A673 (cell line): ENCODE results near the gene RHEX. TPM values are rescaled to one million over a fixed set of nuclear protein-coding genes. Genes with fewer than 3 reads are reported as not detected.

Experiments used
- BruUV-seq: library from RNA; stranded (reverse); fragments of 400-500 nt; replicated peaks from 2 replicates; lab custom pipeline; 2021; lab: Mats Ljungman, UMichigan
- CTCF ChIA-PET: fragments of 300-600 bp; sonication (Branson Sonifier 250); formaldehyde crosslinking; loops from one replicate; lab custom pipeline; 2022; ENCODE audit warnings: antibody characterized with exemption; lab: Charles Lee
- POLR2A ChIA-PET: fragments of 300-600 bp; sonication (Branson Sonifier 250); formaldehyde crosslinking; loops from one replicate; lab custom pipeline; 2022; ENCODE audit warnings: antibody characterized with exemption; ENCODE audit not compliant: low non-redundant PET; lab: Charles Lee
- DNase-seq: peaks from one replicate; pipeline ENCODE4 v3.0.0-alpha.2; 2015; ENCODE audit warnings: low spot score
- H3K27ac ChIP-seq: fragments of 200-600 bp; sonication (generic); 2 replicates; pipeline ENCODE4 v1.5.1; 2016; ENCODE audit warnings: mixed run types, low read depth, mild to moderate bottlenecking, mixed read lengths, antibody characterized with exemption, low read length; ENCODE audit not compliant: poor library complexity, severe bottlenecking
- H3K27me3 ChIP-seq: fragments of 200-600 bp; sonication (generic); replicated peaks from 2 replicates; pipeline ENCODE4 v1.6.1; 2017; ENCODE audit warnings: mixed run types, low read depth, mild to moderate bottlenecking, mixed read lengths, antibody characterized with exemption, low read length; ENCODE audit not compliant: insufficient read depth, poor library complexity
- H3K36me3 ChIP-seq: fragments of 200-600 bp; sonication (generic); 2 replicates; pipeline ENCODE4 v1.6.1; 2016; ENCODE audit warnings: mixed run types, mild to moderate bottlenecking, mixed read lengths, antibody characterized with exemption, low read length; ENCODE audit not compliant: insufficient read depth, poor library complexity, severe bottlenecking
- H3K4me1 ChIP-seq: fragments of 200-600 bp; sonication (generic); 2 replicates; pipeline ENCODE4 v1.6.1; 2017; ENCODE audit warnings: mixed run types, mild to moderate bottlenecking, mixed read lengths, antibody characterized with exemption, low read length; ENCODE audit not compliant: insufficient read depth, poor library complexity, severe bottlenecking
- H3K4me3 ChIP-seq: fragments of 200-600 bp; sonication (generic); 2 replicates; pipeline ENCODE4 v1.5.1; 2016; ENCODE audit warnings: low read depth, mixed run types, mild to moderate bottlenecking, mixed read lengths, low read length; ENCODE audit not compliant: poor library complexity, severe bottlenecking
- H3K9me3 ChIP-seq: fragments of 200-600 bp; sonication (generic); 2 replicates; pipeline ENCODE4 v1.6.1; 2016; ENCODE audit warnings: mixed run types, low read depth, mild to moderate bottlenecking, mixed read lengths, antibody characterized with exemption, low read length; ENCODE audit not compliant: poor library complexity, severe bottlenecking
- EZH2 ChIP-seq: fragments of 200-600 bp; sonication (generic); IDR thresholded peaks from 2 replicates; pipeline ENCODE4 v1.6.1; 2017; ENCODE audit warnings: borderline replicate concordance, low read depth, mild to moderate bottlenecking, mixed read lengths, antibody characterized with exemption, low read length; ENCODE audit not compliant: poor library complexity, severe bottlenecking
- intact Hi-C: fragments of 100-400 bp; cut with micrococcal nuclease; formaldehyde crosslinking; loops from one replicate; pipeline ENCODE4 v1.10.0; 2022; ENCODE audit not compliant: unreplicated experiment
- total RNA-seq: library from RNA; stranded (reverse); gene quantifications from 2 replicates; pipeline ENCODE4 v1.2.3, GENCODE V29; 2021
- TF ChIP-seq, protein P1 (sequence below): fragments of 300-800, 200-600 bp; sonication (generic); conservative IDR thresholded peaks from 2 replicates; pipeline ENCODE4 v1.5.1; 2017; ENCODE audit warnings: low read depth, mild to moderate bottlenecking, antibody characterized with exemption, low read length, moderate library complexity, mixed read lengths

Gene RHEX
- total RNA-seq, 1 experiment from 2014 or later, result not detected

DNA sequence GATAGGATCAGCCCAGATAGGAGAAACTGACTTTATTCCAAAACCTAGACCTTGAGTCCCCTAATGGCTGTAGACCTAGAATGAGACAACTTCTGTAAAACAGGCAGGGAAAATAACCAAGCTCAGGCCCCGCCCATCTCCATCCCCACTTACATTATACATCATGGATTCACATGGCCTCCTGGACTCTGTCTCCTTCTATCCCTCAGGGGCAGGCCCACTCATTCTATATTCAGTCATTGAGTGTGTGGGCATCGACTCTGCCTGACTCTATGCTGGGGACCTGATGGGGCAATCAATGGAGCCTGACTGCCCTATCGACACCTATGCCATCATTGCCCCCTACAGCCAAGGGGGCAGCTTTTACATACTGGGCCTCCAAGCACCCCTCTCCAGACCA is 57.8 kb downstream of the RHEX start:
- no TSS peak for BruUV-seq
- H3K27ac ChIP-seq, result no peak overlapping the region
- POLR2A ChIA-PET, result no interaction called here
- no peak for DNase-seq
- no peak overlapping the region for H3K4me3 ChIP-seq
- CTCF ChIA-PET, result interaction anchor here (1.0 kb wide), 1 partner anchor 127 kb away, joined by 3 read pairs; no protein-coding TSS in a partner anchor
- peaks cover 4% of the 10 kb centered on the region for H3K27me3 ChIP-seq
- intact Hi-C loops, result no loop called here
- no peaks in the 10 kb centered on the region for H3K9me3 ChIP-seq
- H3K4me1 ChIP-seq, result no peaks in the 10 kb centered on the region
- TF ChIP-seq, protein P1, sequence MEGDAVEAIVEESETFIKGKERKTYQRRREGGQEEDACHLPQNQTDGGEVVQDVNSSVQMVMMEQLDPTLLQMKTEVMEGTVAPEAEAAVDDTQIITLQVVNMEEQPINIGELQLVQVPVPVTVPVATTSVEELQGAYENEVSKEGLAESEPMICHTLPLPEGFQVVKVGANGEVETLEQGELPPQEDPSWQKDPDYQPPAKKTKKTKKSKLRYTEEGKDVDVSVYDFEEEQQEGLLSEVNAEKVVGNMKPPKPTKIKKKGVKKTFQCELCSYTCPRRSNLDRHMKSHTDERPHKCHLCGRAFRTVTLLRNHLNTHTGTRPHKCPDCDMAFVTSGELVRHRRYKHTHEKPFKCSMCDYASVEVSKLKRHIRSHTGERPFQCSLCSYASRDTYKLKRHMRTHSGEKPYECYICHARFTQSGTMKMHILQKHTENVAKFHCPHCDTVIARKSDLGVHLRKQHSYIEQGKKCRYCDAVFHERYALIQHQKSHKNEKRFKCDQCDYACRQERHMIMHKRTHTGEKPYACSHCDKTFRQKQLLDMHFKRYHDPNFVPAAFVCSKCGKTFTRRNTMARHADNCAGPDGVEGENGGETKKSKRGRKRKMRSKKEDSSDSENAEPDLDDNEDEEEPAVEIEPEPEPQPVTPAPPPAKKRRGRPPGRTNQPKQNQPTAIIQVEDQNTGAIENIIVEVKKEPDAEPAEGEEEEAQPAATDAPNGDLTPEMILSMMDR, result no peak
- no peak for TF ChIP-seq EZH2
- H3K36me3 ChIP-seq, result no peaks in the 10 kb centered on the region

DNA sequence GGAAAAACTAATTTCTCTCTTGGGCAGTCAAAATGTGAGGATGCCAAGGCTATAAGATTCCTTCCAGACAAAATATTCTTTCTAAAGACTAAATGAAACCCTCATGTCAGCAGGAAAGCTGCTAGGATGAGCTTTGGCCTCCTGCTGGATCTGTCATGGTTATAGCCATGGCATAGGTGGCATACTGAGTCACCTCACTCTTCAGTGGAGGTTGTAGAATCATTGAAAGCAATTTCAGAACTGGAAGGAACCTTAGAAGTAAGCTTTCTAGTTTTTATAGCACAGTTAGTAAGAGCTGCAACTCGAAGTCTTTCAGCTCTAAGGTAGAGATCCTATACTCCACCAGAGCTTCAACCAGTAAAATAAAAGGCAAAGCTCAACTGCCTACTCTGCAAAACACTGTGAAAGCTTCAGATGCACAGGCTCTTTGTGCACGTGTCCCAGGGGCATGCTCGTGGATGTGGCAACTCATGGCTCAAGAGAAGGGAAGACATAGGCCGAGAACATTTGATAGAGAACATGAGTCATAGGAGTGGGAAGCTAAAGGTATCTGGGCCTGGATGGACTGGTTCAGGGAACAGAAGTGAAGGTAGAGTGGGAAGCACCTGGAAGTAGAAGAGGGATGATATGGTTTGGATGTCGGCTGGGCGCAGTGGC is 58.4 kb downstream of the RHEX start:
- BruUV-seq, result no TSS peak
- DNase-seq, result no peak

GRCh38 chr1:206112600-206113301 is 59.8 kb downstream of the RHEX start:
- CTCF ChIA-PET, result no interaction called here
- H3K27me3 ChIP-seq, result peaks cover 19% of the 10 kb centered on the region
- no peaks in the 10 kb centered on the region for H3K4me1 ChIP-seq
- intact Hi-C loops, result no loop called here
- BruUV-seq, result no TSS peak
- DNase-seq, result no peak
- H3K27ac ChIP-seq, result no peak overlapping the region
- no peaks in the 10 kb centered on the region for H3K9me3 ChIP-seq
- H3K4me3 ChIP-seq, result no peak overlapping the region
- POLR2A ChIA-PET, result no interaction called here
- TF ChIP-seq EZH2, result no peak
- TF ChIP-seq, protein P1, result no peak
- H3K36me3 ChIP-seq, result no peaks in the 10 kb centered on the region

More for the DNA sequence above, 58.4 kb downstream of the RHEX start:
- H3K27me3 ChIP-seq, result peaks cover 6% of the 10 kb centered on the region
- intact Hi-C loops, result no loop called here
- H3K9me3 ChIP-seq, result no peaks in the 10 kb centered on the region
- no peak overlapping the region for H3K4me3 ChIP-seq
- ChIA-PET CTCF (interaction anchor here (1.0 kb wide), 1 partner anchor 127 kb away, joined by 3 read pairs; no protein-coding TSS in a partner anchor), POLR2A (no interaction called here)
- TF ChIP-seq EZH2, result no peak
- TF ChIP-seq, protein P1, result no peak
- no peak overlapping the region for H3K27ac ChIP-seq
- no peaks in the 10 kb centered on the region for H3K4me1 ChIP-seq
- H3K36me3 ChIP-seq, result no peaks in the 10 kb centered on the region
